ENCODE measurements around the gene PRKCD. TPM values are rescaled to one million over a fixed set of nuclear protein-coding genes. Genes with fewer than 3 reads are reported as not detected.
A peak's percentile ranks its signal among the peaks of the same experiment; 100 is the strongest.

The PRKCD gene
- total RNA-seq, 1 experiment from 2014 or later, result 19.2 TPM

DNA sequence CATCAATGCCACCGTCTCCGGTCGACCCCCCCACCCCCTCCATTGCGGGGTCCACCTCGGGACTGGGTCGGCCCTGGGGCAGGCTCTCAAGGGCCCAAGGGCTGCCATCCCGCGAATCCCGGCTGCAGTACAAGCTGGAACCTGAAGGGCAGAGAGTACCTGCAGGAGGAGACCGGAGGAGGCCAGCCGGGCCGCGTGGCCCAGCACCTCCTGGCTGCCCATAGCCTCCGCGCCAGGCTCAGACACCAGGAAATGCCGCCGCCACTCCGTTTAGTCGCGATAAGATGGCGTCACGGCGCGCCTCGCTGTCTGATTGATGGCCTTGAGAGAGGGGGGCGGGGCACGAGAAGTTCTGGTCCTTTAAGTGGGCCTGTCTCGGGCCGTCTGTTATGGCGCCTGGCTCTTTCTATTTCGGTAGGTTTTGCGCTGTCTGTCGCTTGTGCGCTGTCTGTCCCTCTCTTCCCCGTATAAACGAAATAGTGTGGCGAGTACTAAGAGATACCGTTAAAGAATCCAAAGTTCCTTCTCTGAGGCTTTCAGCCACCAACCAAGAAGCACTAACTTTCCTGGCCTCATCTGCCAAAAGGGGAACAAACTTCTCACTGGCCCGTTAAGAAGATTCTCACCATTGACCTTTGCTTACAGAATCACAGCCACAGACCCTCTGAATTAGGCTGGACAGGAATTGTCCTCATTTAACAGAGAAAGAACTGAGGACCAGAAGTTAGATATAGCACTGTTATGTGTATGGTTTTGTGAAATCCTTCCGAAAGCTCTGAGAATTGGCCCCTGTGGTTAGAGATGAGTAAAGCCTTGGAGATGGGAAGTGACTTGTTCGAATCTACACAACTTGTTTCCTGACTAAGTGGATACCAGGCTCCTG lies 30.6 kb upstream of the PRKCD start, which contains the start of gene RFT1:
TSS of gene RFT1 (minus strand) at position 257 of the 883 bp plus-strand sequence. CDS start at position 222, 35 bp downstream.
- H3K4me3 Mint-ChIP-seq, result peak within 1 kb of the TSS; percentile 85
- peak within 1 kb of the TSS; percentile 92 for H3K27ac Mint-ChIP-seq
- peaks cover 12% of the 10 kb centered on the region for H3K4me1 Mint-ChIP-seq
- ATAC-seq (peak; percentile 80), DNase-seq (ENCODE audit: low spot score) (peak; percentile 98)
- CTCF ChIA-PET, result interaction anchor here (0.7 to 4.6 kb wide), 5 partner anchors 14 to 66 kb away, joined by 3 to 19 read pairs (median 7); partner anchors contain the start of gene PRKCD
- H3K9me3 Mint-ChIP-seq, result no peaks in the 10 kb centered on the region
- no peaks in the 10 kb centered on the region for H3K27me3 Mint-ChIP-seq (ENCODE audit: low read depth)
- POLR2A ChIA-PET, result no interaction called here
- peaks cover 6% of the 10 kb centered on the region for H3K36me3 Mint-ChIP-seq
- TF ChIP-seq GABPB1 (CRISPR knock-in tag; IDR thresholded peaks at IDR 0.05), result peak; percentile 39
- TF ChIP-seq, protein P1, sequence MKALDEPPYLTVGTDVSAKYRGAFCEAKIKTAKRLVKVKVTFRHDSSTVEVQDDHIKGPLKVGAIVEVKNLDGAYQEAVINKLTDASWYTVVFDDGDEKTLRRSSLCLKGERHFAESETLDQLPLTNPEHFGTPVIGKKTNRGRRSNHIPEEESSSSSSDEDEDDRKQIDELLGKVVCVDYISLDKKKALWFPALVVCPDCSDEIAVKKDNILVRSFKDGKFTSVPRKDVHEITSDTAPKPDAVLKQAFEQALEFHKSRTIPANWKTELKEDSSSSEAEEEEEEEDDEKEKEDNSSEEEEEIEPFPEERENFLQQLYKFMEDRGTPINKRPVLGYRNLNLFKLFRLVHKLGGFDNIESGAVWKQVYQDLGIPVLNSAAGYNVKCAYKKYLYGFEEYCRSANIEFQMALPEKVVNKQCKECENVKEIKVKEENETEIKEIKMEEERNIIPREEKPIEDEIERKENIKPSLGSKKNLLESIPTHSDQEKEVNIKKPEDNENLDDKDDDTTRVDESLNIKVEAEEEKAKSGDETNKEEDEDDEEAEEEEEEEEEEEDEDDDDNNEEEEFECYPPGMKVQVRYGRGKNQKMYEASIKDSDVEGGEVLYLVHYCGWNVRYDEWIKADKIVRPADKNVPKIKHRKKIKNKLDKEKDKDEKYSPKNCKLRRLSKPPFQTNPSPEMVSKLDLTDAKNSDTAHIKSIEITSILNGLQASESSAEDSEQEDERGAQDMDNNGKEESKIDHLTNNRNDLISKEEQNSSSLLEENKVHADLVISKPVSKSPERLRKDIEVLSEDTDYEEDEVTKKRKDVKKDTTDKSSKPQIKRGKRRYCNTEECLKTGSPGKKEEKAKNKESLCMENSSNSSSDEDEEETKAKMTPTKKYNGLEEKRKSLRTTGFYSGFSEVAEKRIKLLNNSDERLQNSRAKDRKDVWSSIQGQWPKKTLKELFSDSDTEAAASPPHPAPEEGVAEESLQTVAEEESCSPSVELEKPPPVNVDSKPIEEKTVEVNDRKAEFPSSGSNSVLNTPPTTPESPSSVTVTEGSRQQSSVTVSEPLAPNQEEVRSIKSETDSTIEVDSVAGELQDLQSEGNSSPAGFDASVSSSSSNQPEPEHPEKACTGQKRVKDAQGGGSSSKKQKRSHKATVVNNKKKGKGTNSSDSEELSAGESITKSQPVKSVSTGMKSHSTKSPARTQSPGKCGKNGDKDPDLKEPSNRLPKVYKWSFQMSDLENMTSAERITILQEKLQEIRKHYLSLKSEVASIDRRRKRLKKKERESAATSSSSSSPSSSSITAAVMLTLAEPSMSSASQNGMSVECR (CRISPR knock-in tag; IDR thresholded peaks at IDR 0.05; ENCODE audit: borderline replicate concordance), result peak; percentile 82; the same call in 1 of the 2 replicates
- TF ChIP-seq, protein P2, sequence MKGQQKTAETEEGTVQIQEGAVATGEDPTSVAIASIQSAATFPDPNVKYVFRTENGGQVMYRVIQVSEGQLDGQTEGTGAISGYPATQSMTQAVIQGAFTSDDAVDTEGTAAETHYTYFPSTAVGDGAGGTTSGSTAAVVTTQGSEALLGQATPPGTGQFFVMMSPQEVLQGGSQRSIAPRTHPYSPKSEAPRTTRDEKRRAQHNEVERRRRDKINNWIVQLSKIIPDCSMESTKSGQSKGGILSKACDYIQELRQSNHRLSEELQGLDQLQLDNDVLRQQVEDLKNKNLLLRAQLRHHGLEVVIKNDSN (CRISPR knock-in tag; IDR thresholded peaks at IDR 0.05), result peak; percentile 53; the same call in 1 of the 2 replicates
- no peak for TF ChIP-seq ZNF671 (CRISPR knock-in tag; IDR thresholded peaks at IDR 0.05)
- TF ChIP-seq ELF4 (CRISPR knock-in tag; IDR thresholded peaks at IDR 0.05; ENCODE audit: low read depth), result 0 out of 2 replicates have a peak, but pooled peaks have one; percentile 23
- peak; percentile 71; the same call in 1 of the 2 replicates for TF ChIP-seq FOXK1 (CRISPR knock-in tag; IDR thresholded peaks at IDR 0.05)
- peak; percentile 23; the same call in 1 of the 2 replicates for TF ChIP-seq FOXP1 (CRISPR knock-in tag; IDR thresholded peaks at IDR 0.05; ENCODE audit: borderline replicate concordance)
- TF ChIP-seq MYBL2 (CRISPR knock-in tag; IDR thresholded peaks at IDR 0.05), result peak; percentile 40; the same call in 1 of the 2 replicates
- TF ChIP-seq, protein P3, sequence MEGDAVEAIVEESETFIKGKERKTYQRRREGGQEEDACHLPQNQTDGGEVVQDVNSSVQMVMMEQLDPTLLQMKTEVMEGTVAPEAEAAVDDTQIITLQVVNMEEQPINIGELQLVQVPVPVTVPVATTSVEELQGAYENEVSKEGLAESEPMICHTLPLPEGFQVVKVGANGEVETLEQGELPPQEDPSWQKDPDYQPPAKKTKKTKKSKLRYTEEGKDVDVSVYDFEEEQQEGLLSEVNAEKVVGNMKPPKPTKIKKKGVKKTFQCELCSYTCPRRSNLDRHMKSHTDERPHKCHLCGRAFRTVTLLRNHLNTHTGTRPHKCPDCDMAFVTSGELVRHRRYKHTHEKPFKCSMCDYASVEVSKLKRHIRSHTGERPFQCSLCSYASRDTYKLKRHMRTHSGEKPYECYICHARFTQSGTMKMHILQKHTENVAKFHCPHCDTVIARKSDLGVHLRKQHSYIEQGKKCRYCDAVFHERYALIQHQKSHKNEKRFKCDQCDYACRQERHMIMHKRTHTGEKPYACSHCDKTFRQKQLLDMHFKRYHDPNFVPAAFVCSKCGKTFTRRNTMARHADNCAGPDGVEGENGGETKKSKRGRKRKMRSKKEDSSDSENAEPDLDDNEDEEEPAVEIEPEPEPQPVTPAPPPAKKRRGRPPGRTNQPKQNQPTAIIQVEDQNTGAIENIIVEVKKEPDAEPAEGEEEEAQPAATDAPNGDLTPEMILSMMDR (IDR thresholded peaks at IDR 0.05), result no peak
- no peak for TF ChIP-seq ZNF396 (CRISPR knock-in tag; IDR thresholded peaks at IDR 0.05; ENCODE audit: borderline replicate concordance)
- TF ChIP-seq NFATC4 (CRISPR knock-in tag; IDR thresholded peaks at IDR 0.05), result no peak
- peak; percentile 83 for TF ChIP-seq ZNF121 (CRISPR knock-in tag; IDR thresholded peaks at IDR 0.05)
- TF ChIP-seq, protein P4, sequence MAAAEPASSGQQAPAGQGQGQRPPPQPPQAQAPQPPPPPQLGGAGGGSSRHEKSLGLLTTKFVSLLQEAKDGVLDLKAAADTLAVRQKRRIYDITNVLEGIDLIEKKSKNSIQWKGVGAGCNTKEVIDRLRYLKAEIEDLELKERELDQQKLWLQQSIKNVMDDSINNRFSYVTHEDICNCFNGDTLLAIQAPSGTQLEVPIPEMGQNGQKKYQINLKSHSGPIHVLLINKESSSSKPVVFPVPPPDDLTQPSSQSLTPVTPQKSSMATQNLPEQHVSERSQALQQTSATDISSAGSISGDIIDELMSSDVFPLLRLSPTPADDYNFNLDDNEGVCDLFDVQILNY (CRISPR knock-in tag; IDR thresholded peaks at IDR 0.05), result peak; percentile 92
- no peak for TF ChIP-seq ZNF263 (CRISPR knock-in tag; IDR thresholded peaks at IDR 0.05; ENCODE audit: low read depth)
- TF ChIP-seq, protein P5, sequence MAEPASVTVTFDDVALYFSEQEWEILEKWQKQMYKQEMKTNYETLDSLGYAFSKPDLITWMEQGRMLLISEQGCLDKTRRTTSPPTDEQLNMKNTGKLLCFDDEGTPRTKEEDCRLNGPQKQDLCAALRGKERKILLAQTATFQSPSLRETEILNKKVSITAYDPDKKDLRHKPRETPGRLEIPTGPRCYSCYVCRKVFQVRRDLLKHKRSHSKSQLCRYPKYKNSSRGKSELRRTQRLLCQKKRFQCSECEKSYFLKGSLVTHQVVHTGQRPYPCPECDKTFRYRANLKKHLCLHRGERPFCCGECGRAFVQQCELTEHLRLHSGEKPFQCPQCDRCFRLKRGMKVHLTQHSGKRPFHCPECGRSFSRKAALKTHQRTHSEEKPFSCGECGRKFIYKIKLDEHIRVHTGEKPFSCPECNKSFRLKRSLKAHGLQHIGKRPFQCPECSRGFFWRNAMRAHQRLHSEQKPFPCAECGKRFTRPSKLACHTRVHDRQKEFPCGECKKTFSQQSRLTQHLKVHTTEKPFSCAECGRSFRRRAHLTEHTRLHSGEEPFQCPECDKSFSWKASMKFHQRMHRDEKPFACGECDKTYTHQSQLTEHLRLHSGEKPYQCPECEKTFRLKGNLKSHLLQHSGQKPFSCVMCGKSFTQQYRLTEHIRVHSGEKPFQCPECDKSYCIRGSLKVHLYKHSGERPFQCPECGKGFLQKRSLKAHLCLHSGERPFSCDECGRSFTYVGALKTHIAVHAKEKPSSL (CRISPR knock-in tag; conservative IDR thresholded peaks at IDR 0.05), result no peak
- peak; percentile 97 for TF ChIP-seq CREM (CRISPR knock-in tag; IDR thresholded peaks at IDR 0.05)
- TF ChIP-seq SMAD3 (CRISPR knock-in tag; IDR thresholded peaks at IDR 0.05; ENCODE audit: borderline replicate concordance), result peak; percentile 68; the same call in 1 of the 2 replicates
- TF ChIP-seq ZNF232 (CRISPR knock-in tag; IDR thresholded peaks at IDR 0.05), result peak; percentile 76; the same call in 1 of the 2 replicates
- peak; percentile 49; the same call in 1 of the 2 replicates for TF ChIP-seq NFYB (CRISPR knock-in tag; conservative IDR thresholded peaks at IDR 0.05; ENCODE audit: low read depth)
- TF ChIP-seq CREB1 (CRISPR knock-in tag; IDR thresholded peaks at IDR 0.05), result peak; percentile 86; the same call in 1 of the 2 replicates
- TF ChIP-seq, protein P6, sequence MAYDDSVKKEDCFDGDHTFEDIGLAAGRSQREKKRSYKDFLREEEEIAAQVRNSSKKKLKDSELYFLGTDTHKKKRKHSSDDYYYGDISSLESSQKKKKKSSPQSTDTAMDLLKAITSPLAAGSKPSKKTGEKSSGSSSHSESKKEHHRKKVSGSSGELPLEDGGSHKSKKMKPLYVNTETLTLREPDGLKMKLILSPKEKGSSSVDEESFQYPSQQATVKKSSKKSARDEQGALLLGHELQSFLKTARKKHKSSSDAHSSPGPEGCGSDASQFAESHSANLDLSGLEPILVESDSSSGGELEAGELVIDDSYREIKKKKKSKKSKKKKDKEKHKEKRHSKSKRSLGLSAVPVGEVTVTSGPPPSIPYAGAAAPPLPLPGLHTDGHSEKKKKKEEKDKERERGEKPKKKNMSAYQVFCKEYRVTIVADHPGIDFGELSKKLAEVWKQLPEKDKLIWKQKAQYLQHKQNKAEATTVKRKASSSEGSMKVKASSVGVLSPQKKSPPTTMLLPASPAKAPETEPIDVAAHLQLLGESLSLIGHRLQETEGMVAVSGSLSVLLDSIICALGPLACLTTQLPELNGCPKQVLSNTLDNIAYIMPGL (CRISPR knock-in tag; IDR thresholded peaks at IDR 0.05), result peak; percentile 85
- TF ChIP-seq TEAD1 (CRISPR knock-in tag; IDR thresholded peaks at IDR 0.05), result peak; percentile 70; the same call in 1 of the 2 replicates
